Stomach (tissue), 4 donors: ENCODE results near the gene VAMP2.

ENCODE experiments used
- POLR2A ChIP-seq, 4 donors: fragments of 450-650 bp; IDR thresholded peaks; one replicate each; pipeline ENCODE4 v1.6.1; 2016; ENCODE audit warnings: antibody characterized with exemption in 4 of 4, control low read depth in 2 of 4, mild to moderate bottlenecking in 1 of 4, moderate library complexity in 1 of 4
- TF ChIP-seq, protein P1 (sequence below), 7 experiments: fragments of 450-650 bp in 4 of 7; fragments of 200-600 bp in 3 of 7; sonication (generic) in 3 of 7; IDR thresholded peaks; one replicate each; pipeline ENCODE4 v1.5.1; 2016 to 2019; ENCODE audit warnings: antibody characterized with exemption in 7 of 7, control low read depth in 2 of 7, mild to moderate bottlenecking in 1 of 7

DNA sequence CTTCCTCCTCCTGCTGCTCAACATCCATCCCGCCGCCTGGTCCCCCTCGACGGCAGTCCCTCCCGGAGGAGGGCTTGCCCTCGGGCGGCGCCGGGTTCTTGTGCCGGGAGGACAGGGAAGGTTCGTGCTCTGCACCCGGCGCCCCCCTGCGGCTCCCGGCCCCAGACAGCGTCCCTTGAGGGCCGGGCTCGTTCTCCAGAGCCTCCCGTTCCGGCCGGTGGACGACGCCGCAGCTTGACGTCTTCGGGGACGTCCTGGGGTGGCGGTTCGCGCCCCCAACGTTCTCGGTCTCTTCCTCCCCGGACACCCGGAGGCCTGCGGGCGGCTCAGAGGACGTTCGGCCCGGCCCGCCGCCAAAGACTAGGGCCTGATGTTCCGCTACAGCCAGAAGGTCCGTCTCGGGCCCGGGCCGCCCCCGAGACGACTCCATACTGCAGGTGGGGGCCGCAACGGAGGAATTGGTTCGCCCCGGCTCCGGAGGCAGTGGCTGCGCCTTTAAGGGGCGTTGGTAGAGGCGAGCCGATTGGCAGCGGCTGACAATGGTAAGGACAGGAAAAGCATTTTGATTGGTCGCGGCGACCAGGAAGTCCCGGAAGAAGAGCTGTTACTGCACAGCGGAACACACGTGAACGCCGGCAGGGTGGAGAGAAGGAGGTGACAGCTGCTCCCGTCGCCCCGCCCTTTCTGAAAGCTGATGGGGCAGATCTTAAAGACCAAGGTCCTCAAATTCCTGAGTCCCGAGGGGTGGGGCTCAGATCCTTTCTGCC is 27.1 kb upstream of the VAMP2 start, which contains the start of gene BORCS6:
- TF ChIP-seq POLR2A (IDR thresholded peaks at IDR 0.05): peak in 2 of 4 donors; percentile 24 to 27
- TF ChIP-seq, protein P1, sequence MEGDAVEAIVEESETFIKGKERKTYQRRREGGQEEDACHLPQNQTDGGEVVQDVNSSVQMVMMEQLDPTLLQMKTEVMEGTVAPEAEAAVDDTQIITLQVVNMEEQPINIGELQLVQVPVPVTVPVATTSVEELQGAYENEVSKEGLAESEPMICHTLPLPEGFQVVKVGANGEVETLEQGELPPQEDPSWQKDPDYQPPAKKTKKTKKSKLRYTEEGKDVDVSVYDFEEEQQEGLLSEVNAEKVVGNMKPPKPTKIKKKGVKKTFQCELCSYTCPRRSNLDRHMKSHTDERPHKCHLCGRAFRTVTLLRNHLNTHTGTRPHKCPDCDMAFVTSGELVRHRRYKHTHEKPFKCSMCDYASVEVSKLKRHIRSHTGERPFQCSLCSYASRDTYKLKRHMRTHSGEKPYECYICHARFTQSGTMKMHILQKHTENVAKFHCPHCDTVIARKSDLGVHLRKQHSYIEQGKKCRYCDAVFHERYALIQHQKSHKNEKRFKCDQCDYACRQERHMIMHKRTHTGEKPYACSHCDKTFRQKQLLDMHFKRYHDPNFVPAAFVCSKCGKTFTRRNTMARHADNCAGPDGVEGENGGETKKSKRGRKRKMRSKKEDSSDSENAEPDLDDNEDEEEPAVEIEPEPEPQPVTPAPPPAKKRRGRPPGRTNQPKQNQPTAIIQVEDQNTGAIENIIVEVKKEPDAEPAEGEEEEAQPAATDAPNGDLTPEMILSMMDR (IDR thresholded peaks at IDR 0.05): no peak
